ENCODE measurements around the gene SYNE1. TPM values are rescaled to one million over a fixed set of nuclear protein-coding genes. Genes with fewer than 3 reads are reported as not detected.
"Not testable (repeated sequence)": the region's sequence is repeated elsewhere in the genome, so short reads cannot be mapped to it uniquely, and the experiment has no call there.

The SYNE1 gene
- polyA plus RNA-seq, 2 of the 4 experiments (the other 2 are of a cell fraction) = 10.5 to 28.5 TPM

DNA sequence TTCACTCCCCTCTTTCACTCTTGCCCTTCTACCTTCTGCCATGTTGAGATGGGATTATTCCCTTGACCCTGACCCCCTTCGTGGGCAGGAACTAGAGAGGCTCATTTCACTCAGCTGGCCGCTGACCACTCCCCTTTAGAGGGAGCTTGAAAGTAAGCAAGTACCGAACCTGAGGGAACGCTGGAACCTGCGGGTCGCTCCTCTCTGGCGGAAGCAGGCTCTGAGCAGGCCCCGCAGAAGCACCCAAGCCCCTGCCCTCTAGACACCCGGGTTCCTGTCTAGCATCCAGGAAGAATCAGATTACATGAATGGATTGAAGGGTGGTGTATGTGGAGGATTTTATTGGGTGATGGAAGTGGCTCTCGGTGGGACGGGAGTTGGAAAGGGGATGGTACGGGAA, 48.7 kb upstream of the SYNE1 start (continued):
- no peak for TF ChIP-seq HOXB13 (CRISPR knock-in tag; IDR thresholded peaks at IDR 0.05; ENCODE audit: low read depth)
- no peak for TF ChIP-seq ZFP36 (IDR thresholded peaks at IDR 0.05; ENCODE audit: borderline replicate concordance, partially characterized antibody)
- TF ChIP-seq EP300 (IDR thresholded peaks at IDR 0.05) = no peak
- TF ChIP-seq POLR2A (IDR thresholded peaks at IDR 0.05; ENCODE audit: low read length) = no peak
- no peak for TF ChIP-seq JUNB (IDR thresholded peaks at IDR 0.05)

GRCh38 chr6:152682935-152683334, 45.8 kb upstream of the SYNE1 start:
- FAIRE-seq; POLR2A ChIA-PET; DNase-seq (ENCODE audit: low read depth in 1 of 2, low spot score in 1 of 2); CTCF ChIA-PET; H3K9me3 ChIP-seq; H3K4me3 ChIP-seq; H3K27ac ChIP-seq; H3K4me2 ChIP-seq; ATAC-seq; H3K4me1 ChIP-seq: not testable (repeated sequence)
- 66% methylated on average over 8 of the region's 8 CpGs for WGBS (ENCODE audit: missing lambda C conversion rate)

GRCh38 chr6:152682141-152682540, 45.0 kb upstream of the SYNE1 start:
- Histone ChIP-seq H3K9me3 (no peaks in the 10 kb centered on the region), H3K4me2 (no peak overlapping the region), H3K4me3 (no peak overlapping the region), H3K4me1 (no peaks in the 10 kb centered on the region), H3K27ac (no peak overlapping the region)
- 76% methylated on average over 8 of the region's 8 CpGs for WGBS (ENCODE audit: missing lambda C conversion rate)
- POLR2A ChIA-PET = no interaction called here
- FAIRE-seq (no peak), ATAC-seq (no peak), DNase-seq (ENCODE audit: low read depth in 1 of 2, low spot score in 1 of 2) (no peak)
- no peak for TF ChIP-seq MYC (IDR thresholded peaks at IDR 0.05; ENCODE audit: borderline replicate concordance, low read length)
- no peak for TF ChIP-seq BHLHE40 (IDR thresholded peaks at IDR 0.05; ENCODE audit: low read depth, low read length)
- TF ChIP-seq CHD4 (IDR thresholded peaks at IDR 0.05; ENCODE audit: borderline replicate concordance) = no peak
- TF ChIP-seq, protein P1, sequence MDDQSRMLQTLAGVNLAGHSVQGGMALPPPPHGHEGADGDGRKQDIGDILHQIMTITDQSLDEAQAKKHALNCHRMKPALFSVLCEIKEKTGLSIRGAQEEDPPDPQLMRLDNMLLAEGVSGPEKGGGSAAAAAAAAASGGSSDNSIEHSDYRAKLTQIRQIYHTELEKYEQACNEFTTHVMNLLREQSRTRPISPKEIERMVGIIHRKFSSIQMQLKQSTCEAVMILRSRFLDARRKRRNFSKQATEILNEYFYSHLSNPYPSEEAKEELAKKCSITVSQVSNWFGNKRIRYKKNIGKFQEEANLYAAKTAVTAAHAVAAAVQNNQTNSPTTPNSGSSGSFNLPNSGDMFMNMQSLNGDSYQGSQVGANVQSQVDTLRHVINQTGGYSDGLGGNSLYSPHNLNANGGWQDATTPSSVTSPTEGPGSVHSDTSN (IDR thresholded peaks at IDR 0.05) = no peak
- no peak for TF ChIP-seq ZSCAN20 (CRISPR knock-in tag; IDR thresholded peaks at IDR 0.05)
- CTCF ChIA-PET = no interaction called here

DNA sequence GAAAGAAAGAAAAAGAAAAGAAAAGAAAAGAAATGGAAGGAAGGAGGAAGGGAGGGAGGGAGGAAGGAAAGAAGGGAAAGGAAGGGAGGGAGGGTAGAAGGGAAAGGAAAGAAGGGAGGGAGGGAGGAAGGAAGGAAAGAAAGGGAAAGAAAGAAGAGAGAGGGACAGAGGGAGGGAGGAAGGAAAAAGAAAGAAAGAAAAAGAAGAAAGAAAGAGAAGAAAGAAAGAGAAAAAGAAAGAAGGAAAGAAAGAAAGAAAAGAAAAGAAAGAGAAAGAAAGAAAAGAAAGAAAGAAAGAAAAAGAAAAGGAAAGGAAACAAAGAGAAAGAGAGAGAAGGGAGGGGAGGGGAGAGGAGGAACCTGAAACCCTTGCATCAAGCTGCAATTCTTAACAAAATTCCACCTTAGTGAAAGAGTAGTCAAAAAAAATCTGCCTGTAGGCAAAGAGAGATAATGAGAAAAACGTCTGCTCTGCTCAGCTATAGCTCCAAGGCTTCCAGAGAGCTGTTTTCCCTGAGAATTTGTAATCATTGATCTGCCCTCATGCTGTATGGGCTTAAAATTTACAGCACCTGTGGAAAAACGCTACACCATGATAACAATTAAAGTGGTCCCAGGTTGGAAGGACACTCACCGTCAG, 43.8 kb upstream of the SYNE1 start:
- DNase-seq (ENCODE audit: low read depth in 1 of 2, low spot score in 1 of 2) (no peak), FAIRE-seq (no peak), ATAC-seq (no peak)
- H3K4me2 ChIP-seq = no peak overlapping the region
- no peak overlapping the region for H3K27ac ChIP-seq
- H3K4me3 ChIP-seq = no peak overlapping the region
- H3K9me3 ChIP-seq = no peaks in the 10 kb centered on the region
- TF ChIP-seq KDM1A (IDR thresholded peaks at IDR 0.05; ENCODE audit: low read depth) = no peak
- no peak for TF ChIP-seq ZC3H11A (IDR thresholded peaks at IDR 0.05)
- TF ChIP-seq E2F6 (IDR thresholded peaks at IDR 0.05; ENCODE audit: borderline replicate concordance, low read depth) = no peak
- TF ChIP-seq, protein P1 (IDR thresholded peaks at IDR 0.05) = no peak
- TF ChIP-seq NFE2L2 (conservative IDR thresholded peaks at IDR 0.05; ENCODE audit: low read length) = no peak
- no peak for TF ChIP-seq RAD21 (conservative IDR thresholded peaks at IDR 0.05 in 1 of 2, IDR thresholded peaks at IDR 0.05 in 1 of 2)
- TF ChIP-seq RCOR1 (IDR thresholded peaks at IDR 0.05; ENCODE audit: low read depth, low read length) = no peak
- no peak for TF ChIP-seq HOXA7 (CRISPR knock-in tag; IDR thresholded peaks at IDR 0.05)
- TF ChIP-seq CHD2 (IDR thresholded peaks at IDR 0.05; ENCODE audit: low read length, partially characterized antibody) = no peak
- no peak for TF ChIP-seq SREBF2 (IDR thresholded peaks at IDR 0.05)
- WGBS (ENCODE audit: missing lambda C conversion rate) = 21% methylated on average over 3 of the region's 3 CpGs
- ChIA-PET POLR2A (no interaction called here), CTCF (interaction anchor here (0.6 kb wide), 1 partner anchor 199 kb away, joined by 3 read pairs; no protein-coding TSS in a partner anchor)
- H3K4me1 ChIP-seq = no peaks in the 10 kb centered on the region

All from A549 (cell line).